ENCODE measurements around the gene SEL1L3. TPM values are rescaled to one million over a fixed set of nuclear protein-coding genes. Genes with fewer than 3 reads are reported as not detected.

The SEL1L3 gene
- total and polyA plus RNA-seq, 2 donors (not counting 1 experiment from before 2014, with no cell fraction given), result 120 to 280 TPM

DNA sequence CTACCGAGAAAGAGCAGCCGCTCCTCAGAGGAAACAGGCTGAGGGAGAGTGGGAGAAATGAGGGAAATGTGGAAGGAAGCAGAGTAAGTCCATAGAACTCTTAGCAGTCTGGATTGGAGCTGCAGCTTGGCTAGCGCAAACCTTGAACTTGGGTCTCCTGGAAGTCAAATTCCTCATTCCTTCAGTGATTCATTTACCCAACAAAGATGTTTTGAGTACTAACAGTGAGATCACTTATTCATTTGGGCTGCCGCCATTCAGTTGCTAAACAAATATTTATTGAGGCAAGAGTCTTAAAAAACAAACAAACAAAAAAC lies 51.5 kb downstream of the SEL1L3 start:
- no peak overlapping the region for H3K9ac ChIP-seq (ENCODE audit: low read length)
- whole genome bisulfite sequencing (ENCODE audit: insufficient coverage), result 92% methylated on average over 2 of the region's 4 CpGs
- ATAC-seq (ENCODE audit: low read depth) (no peak), DNase-seq (no peak)
- Mint-ChIP-seq H3K27me3 (no peaks in the 10 kb centered on the region), H3K4me3 (no peak overlapping the region), H3K9me3 (ENCODE audit: insufficient read depth) (no peaks in the 10 kb centered on the region), H3K27ac (no peak overlapping the region), H3K4me1 (no peaks in the 10 kb centered on the region)
- H3K4me2 ChIP-seq (replicated peaks; ENCODE audit: low read depth, low read length, poor library complexity, severe bottlenecking), result no peak overlapping the region
- ChIA-PET POLR2A (no interaction called here), CTCF (no interaction called here)
- H3K36me3 ChIP-seq (replicated peaks in 1 of 2; ENCODE audit: control extremely low read depth in 1 of 2, control insufficient read depth in 1 of 2, extremely low read depth in 1 of 2, insufficient read depth in 2 of 2, low read length in 1 of 2), result peaks cover 6 to 87% of the 10 kb centered on the region in 2 experiments
- TF ChIP-seq, protein P1, sequence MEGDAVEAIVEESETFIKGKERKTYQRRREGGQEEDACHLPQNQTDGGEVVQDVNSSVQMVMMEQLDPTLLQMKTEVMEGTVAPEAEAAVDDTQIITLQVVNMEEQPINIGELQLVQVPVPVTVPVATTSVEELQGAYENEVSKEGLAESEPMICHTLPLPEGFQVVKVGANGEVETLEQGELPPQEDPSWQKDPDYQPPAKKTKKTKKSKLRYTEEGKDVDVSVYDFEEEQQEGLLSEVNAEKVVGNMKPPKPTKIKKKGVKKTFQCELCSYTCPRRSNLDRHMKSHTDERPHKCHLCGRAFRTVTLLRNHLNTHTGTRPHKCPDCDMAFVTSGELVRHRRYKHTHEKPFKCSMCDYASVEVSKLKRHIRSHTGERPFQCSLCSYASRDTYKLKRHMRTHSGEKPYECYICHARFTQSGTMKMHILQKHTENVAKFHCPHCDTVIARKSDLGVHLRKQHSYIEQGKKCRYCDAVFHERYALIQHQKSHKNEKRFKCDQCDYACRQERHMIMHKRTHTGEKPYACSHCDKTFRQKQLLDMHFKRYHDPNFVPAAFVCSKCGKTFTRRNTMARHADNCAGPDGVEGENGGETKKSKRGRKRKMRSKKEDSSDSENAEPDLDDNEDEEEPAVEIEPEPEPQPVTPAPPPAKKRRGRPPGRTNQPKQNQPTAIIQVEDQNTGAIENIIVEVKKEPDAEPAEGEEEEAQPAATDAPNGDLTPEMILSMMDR (IDR thresholded peaks at IDR 0.05), result no peak
- no peak for TF ChIP-seq EZH2 (IDR thresholded peaks at IDR 0.05; ENCODE audit: borderline replicate concordance, insufficient read depth, low read depth, low read length, poor library complexity, severe bottlenecking)
- H3K4me3 ChIP-seq (ENCODE audit: control extremely low read depth in 1 of 5, extremely low read depth in 1 of 5, insufficient read depth in 1 of 5, low read depth in 2 of 5, low read length in 4 of 5), result no peak overlapping the region
- no peaks in the 10 kb centered on the region for H3K4me1 ChIP-seq (ENCODE audit: control insufficient read depth in 2 of 2, insufficient read depth in 2 of 2, low read length in 2 of 2)
- no peaks in the 10 kb centered on the region for H3K9me3 ChIP-seq (ENCODE audit: control extremely low read depth in 1 of 3, control insufficient read depth in 2 of 3, insufficient read depth in 1 of 3, low read length in 2 of 3)
- no peak overlapping the region for H2AFZ ChIP-seq (ENCODE audit: insufficient read depth, low read depth, low read length, poor library complexity, severe bottlenecking)
- no peaks in the 10 kb centered on the region for H3K27me3 ChIP-seq (replicated peaks in 1 of 4; ENCODE audit: control extremely low read depth in 1 of 4, control insufficient read depth in 3 of 4, insufficient read depth in 4 of 4, low read length in 3 of 4)
- H3K79me2 ChIP-seq (ENCODE audit: control insufficient read depth, insufficient read depth, low read length), result peaks cover 21% of the 10 kb centered on the region
- intact Hi-C loops (cut with micrococcal nuclease), result no loop called here
- peaks cover 71% of the 10 kb centered on the region for H4K20me1 ChIP-seq (ENCODE audit: control insufficient read depth, insufficient read depth, low read length, poor library complexity, severe bottlenecking)
- no peak overlapping the region for H3K27ac ChIP-seq (ENCODE audit: low read length in 2 of 2)

DNA sequence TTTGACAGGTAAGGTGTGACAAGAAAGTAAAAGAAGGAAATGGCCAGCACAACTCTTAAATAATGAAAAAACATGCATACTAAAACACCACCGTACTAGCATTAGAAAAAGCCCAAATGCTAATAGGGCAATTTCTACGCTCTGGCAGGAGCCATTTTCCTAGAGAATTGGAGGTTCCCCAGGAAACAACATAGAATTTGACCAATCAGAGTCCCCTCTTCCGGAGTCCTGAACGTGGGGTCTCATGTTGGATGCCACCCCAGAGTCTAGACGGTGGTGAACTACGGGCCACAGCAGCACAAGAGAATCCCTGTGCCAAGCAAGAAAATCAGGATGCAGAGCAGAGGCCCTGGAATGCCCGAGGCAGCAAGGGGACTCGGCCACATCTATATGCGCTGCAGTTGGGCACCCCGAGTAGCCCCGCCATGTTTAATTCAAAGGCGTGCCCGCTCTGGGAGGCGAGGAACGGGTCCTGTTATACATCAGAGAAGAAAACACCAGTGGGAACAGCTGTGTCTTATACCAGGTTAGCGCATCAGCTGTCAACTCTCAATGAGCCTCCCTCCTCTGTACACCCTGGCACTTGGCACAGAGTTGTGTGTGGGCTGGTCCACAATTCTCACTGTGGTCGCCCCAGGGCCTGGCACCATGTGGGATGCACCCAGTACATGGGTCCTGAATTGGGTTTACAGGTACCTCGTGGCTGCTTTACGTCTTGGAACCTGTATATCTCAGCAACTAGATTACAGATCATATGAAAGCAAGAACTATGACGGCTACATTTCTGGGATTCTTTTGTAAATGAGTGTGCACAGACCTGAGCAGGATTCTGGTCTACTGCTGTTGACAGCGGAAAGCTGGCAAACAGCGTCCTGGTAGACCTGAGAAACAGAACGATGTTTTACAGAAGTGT lies 52.1 kb downstream of the SEL1L3 start:
- no peak overlapping the region for H2AFZ ChIP-seq (ENCODE audit: insufficient read depth, low read depth, low read length, poor library complexity, severe bottlenecking)
- intact Hi-C loops (cut with micrococcal nuclease), result no loop called here
- no peaks in the 10 kb centered on the region for H3K27me3 Mint-ChIP-seq
- peaks cover 73% of the 10 kb centered on the region for H4K20me1 ChIP-seq (ENCODE audit: control insufficient read depth, insufficient read depth, low read length, poor library complexity, severe bottlenecking)
- 99% methylated on average over 21 of the region's 23 CpGs for WGBS (ENCODE audit: insufficient coverage)
- no peak overlapping the region for H3K4me3 ChIP-seq (ENCODE audit: control extremely low read depth in 1 of 5, extremely low read depth in 1 of 5, insufficient read depth in 1 of 5, low read depth in 2 of 5, low read length in 4 of 5)
- TF ChIP-seq EZH2 (IDR thresholded peaks at IDR 0.05; ENCODE audit: borderline replicate concordance, insufficient read depth, low read depth, low read length, poor library complexity, severe bottlenecking), result no peak
- TF ChIP-seq, protein P1 (IDR thresholded peaks at IDR 0.05), result no peak
- no peaks in the 10 kb centered on the region for H3K9me3 ChIP-seq (ENCODE audit: control extremely low read depth in 1 of 3, control insufficient read depth in 2 of 3, insufficient read depth in 1 of 3, low read length in 2 of 3)
- H3K79me2 ChIP-seq (ENCODE audit: control insufficient read depth, insufficient read depth, low read length), result peaks cover 24% of the 10 kb centered on the region
- no peak overlapping the region for H3K27ac Mint-ChIP-seq
- no peak overlapping the region for H3K27ac ChIP-seq (ENCODE audit: low read length in 2 of 2)
- no peak for DNase-seq
- no peaks in the 10 kb centered on the region for H3K27me3 ChIP-seq (replicated peaks in 1 of 4; ENCODE audit: control extremely low read depth in 1 of 4, control insufficient read depth in 3 of 4, insufficient read depth in 4 of 4, low read length in 3 of 4)
- POLR2A ChIA-PET, result no interaction called here
- H3K4me1 ChIP-seq (ENCODE audit: control insufficient read depth in 2 of 2, insufficient read depth in 2 of 2, low read length in 2 of 2), result no peaks in the 10 kb centered on the region
- no peak for ATAC-seq (ENCODE audit: low read depth)
- peaks cover 6 to 88% of the 10 kb centered on the region in 2 experiments for H3K36me3 ChIP-seq (replicated peaks in 1 of 2; ENCODE audit: control extremely low read depth in 1 of 2, control insufficient read depth in 1 of 2, extremely low read depth in 1 of 2, insufficient read depth in 2 of 2, low read length in 1 of 2)
- CTCF ChIA-PET, result no interaction called here
- no peak overlapping the region for H3K4me3 Mint-ChIP-seq
- H3K4me1 Mint-ChIP-seq, result no peaks in the 10 kb centered on the region
- H3K4me2 ChIP-seq (replicated peaks; ENCODE audit: low read depth, low read length, poor library complexity, severe bottlenecking), result no peak overlapping the region
- no peak overlapping the region for H3K9ac ChIP-seq (ENCODE audit: low read length)
- no peaks in the 10 kb centered on the region for H3K9me3 Mint-ChIP-seq (ENCODE audit: insufficient read depth)
